SK-N-SH (cell line): ENCODE data around the gene CHIC2. TPM values are rescaled to one million over a fixed set of nuclear protein-coding genes. Genes with fewer than 3 reads are reported as not detected.

Experiments used
- CTCF ChIA-PET: fragments of 300-600, 350-600 bp; formaldehyde crosslinking; extraction: SDS; loops from one replicate; lab custom pipeline; 2021; lab: Yijun Ruan, JAX
- POLR2A ChIA-PET: fragments of 350-600 bp; sonication (Branson Sonifier 250); formaldehyde crosslinking; extraction: SDS; loops from one replicate; lab custom pipeline; 2020; ENCODE audit warnings: antibody characterized with exemption, inconsistent platforms; lab: Yijun Ruan, JAX
- DNase-seq: peaks from one replicate; pipeline ENCODE4 v3.0.0; 2012
- H2AFZ ChIP-seq: fragments of 200-600 bp; sonication (generic); 2 replicates; pipeline ENCODE4 v1.8.1; 2016; ENCODE audit warnings: antibody characterized with exemption, mild to moderate bottlenecking, low read depth
- H3F3A ChIP-seq: fragments of 200-600 bp; sonication (generic); replicated peaks from 2 replicates; pipeline ENCODE3; 2016; ENCODE audit warnings: antibody characterized with exemption, mild to moderate bottlenecking; ENCODE audit not compliant: insufficient read depth
- H3K27ac ChIP-seq, 2 experiments: fragments of 200-500 bp in 1 of 2; fragments of 200-600 bp in 1 of 2; sonication (Bioruptor generic) in 1 of 2; sonication (generic), shearing (Covaris generic) in 1 of 2; 2 replicates each; pipeline versions ENCODE4 v1.5.1 to v1.6.1; 2014 to 2016; ENCODE audit warnings: low read depth in 2 of 2, inconsistent platforms in 1 of 2, low read length in 1 of 2, mild to moderate bottlenecking in 1 of 2, mixed read lengths in 1 of 2
- H3K27me3 ChIP-seq: fragments of 200-600 bp; sonication (generic), shearing (Covaris generic); 2 replicates; pipeline ENCODE4 v1.6.1; 2016; ENCODE audit warnings: mixed run types; ENCODE audit not compliant: insufficient read depth
- H3K36me3 ChIP-seq, 2 experiments: fragments of 200-500 bp in 1 of 2; fragments of 200-600 bp in 1 of 2; sonication (Bioruptor generic) in 1 of 2; sonication (generic) in 1 of 2; replicated peaks in 1 of 2; 2 replicates each; pipeline versions ENCODE3 to v1.5.1; 2014 to 2016; ENCODE audit warnings: low read length in 1 of 2, mild to moderate bottlenecking in 1 of 2; ENCODE audit not compliant: insufficient read depth in 2 of 2, control insufficient read depth in 1 of 2
- H3K4me1 ChIP-seq, 2 experiments: fragments of 200-500 bp in 1 of 2; fragments of 200-600 bp in 1 of 2; sonication (Bioruptor generic) in 1 of 2; sonication (generic), shearing (Covaris generic) in 1 of 2; 2 replicates each; pipeline versions ENCODE4 v1.5.1 to v1.6.1; 2014 to 2016; ENCODE audit warnings: low read depth in 1 of 2, low read length in 1 of 2, mixed run types in 1 of 2; ENCODE audit not compliant: insufficient read depth in 2 of 2, control insufficient read depth in 1 of 2
- H3K4me2 ChIP-seq: fragments of 200-600 bp; sonication (generic), shearing (Covaris generic); 2 replicates; pipeline ENCODE4 v1.6.1; 2017; ENCODE audit warnings: mixed run types
- H3K4me3 ChIP-seq, 2 experiments: fragments of 200-500 bp in 1 of 2; fragments of 200-600 bp in 1 of 2; sonication (Bioruptor generic) in 1 of 2; sonication (generic), shearing (Covaris generic) in 1 of 2; 2 replicates each; pipeline versions ENCODE4 v1.5.1 to v1.8.1; 2014 to 2016; ENCODE audit warnings: low read depth in 2 of 2, inconsistent platforms in 1 of 2, low read length in 1 of 2, mild to moderate bottlenecking in 1 of 2, mixed read lengths in 1 of 2, moderate library complexity in 1 of 2
- H3K79me2 ChIP-seq: fragments of 200-600 bp; sonication (generic); 2 replicates; pipeline ENCODE4 v1.8.1; 2017; ENCODE audit warnings: mild to moderate bottlenecking; ENCODE audit not compliant: insufficient read depth
- H3K9ac ChIP-seq: fragments of 200-600 bp; sonication (generic); 2 replicates; pipeline ENCODE4 v1.6.1; 2017; ENCODE audit warnings: mixed run types
- H3K9me2 ChIP-seq: fragments of 200-600 bp; sonication (generic); 2 replicates; pipeline ENCODE4 v1.6.1; 2017; ENCODE audit warnings: mixed run types
- H3K9me3 ChIP-seq: fragments of 200-600 bp; sonication (generic); 2 replicates; pipeline ENCODE4 v1.6.1; 2017; ENCODE audit warnings: mixed run types, mild to moderate bottlenecking, moderate library complexity
- H4K20me1 ChIP-seq: fragments of 200-600 bp; sonication (generic); 2 replicates; pipeline ENCODE4 v1.6.1; 2017; ENCODE audit warnings: mild to moderate bottlenecking, mixed run types; ENCODE audit not compliant: insufficient read depth
- CHD2 ChIP-seq: fragments of 150-350 bp; IDR thresholded peaks from 2 replicates; pipeline ENCODE4 v1.6.1; 2018; ENCODE audit warnings: low read length; ENCODE audit not compliant: partially characterized antibody
- ELF1 ChIP-seq: IDR thresholded peaks from 2 replicates; pipeline ENCODE4 v1.4.0; 2012
- EP300 ChIP-seq, 2 experiments: IDR thresholded peaks; 2 replicates each; pipeline versions ENCODE4 v1.4.0 to v1.6.1; 2012; ENCODE audit warnings: borderline replicate concordance in 1 of 2, low read depth in 1 of 2, low read length in 1 of 2
- EZH2phosphoT487 ChIP-seq: fragments of 200-600 bp; sonication (generic); IDR thresholded peaks from 2 replicates; pipeline ENCODE4 v1.6.1; 2017; ENCODE audit warnings: low read depth, mixed run types, mild to moderate bottlenecking, antibody characterized with exemption, moderate library complexity, borderline replicate concordance
- MAX ChIP-seq: IDR thresholded peaks from 2 replicates; pipeline ENCODE4 v1.4.0; 2012; ENCODE audit warnings: low read depth
- POLR2AphosphoS5 ChIP-seq: IDR thresholded peaks from 2 replicates; pipeline ENCODE4 v1.6.1; 2012; ENCODE audit warnings: low read depth, low read length
- REST ChIP-seq: IDR thresholded peaks from 2 replicates; pipeline ENCODE4 v1.6.1; 2012; ENCODE audit warnings: mild to moderate bottlenecking, low read depth, low read length, moderate library complexity
- SIN3A ChIP-seq: IDR thresholded peaks from 2 replicates; pipeline ENCODE4 v1.6.1; 2012; ENCODE audit warnings: low read depth, mild to moderate bottlenecking, low read length, moderate library complexity, borderline replicate concordance
- SMC3 ChIP-seq: IDR thresholded peaks from 2 replicates; pipeline ENCODE4 v1.6.1; 2012; ENCODE audit warnings: low read depth, low read length, improper control_type of control experiment
- TEAD4 ChIP-seq: IDR thresholded peaks from 2 replicates; pipeline ENCODE4 v1.4.0; 2012; ENCODE audit warnings: mild to moderate bottlenecking, borderline replicate concordance; ENCODE audit not compliant: insufficient read depth
- USF1 ChIP-seq: IDR thresholded peaks from 2 replicates; pipeline ENCODE4 v1.4.0; 2012; ENCODE audit warnings: low read depth, borderline replicate concordance
- USF2 ChIP-seq: fragments of 150-350 bp; IDR thresholded peaks from 2 replicates; pipeline ENCODE4 v1.6.1; 2017; ENCODE audit warnings: antibody characterized with exemption, low read length, low read depth, borderline replicate concordance
- WGBS: methylation state at CpG from one replicate; pipeline ENCODE4 v1.1.6; 2017; ENCODE audit warnings: low lambda C conversion rate; 5-methylcytosine and 5-hydroxymethylcytosine counted together
- polyA plus RNA-seq, 3 experiments: library from polyadenylated mRNA; depleted of rRNA; stranded (reverse); fragments of >200 nt; gene quantifications; 2 replicates each; pipeline ENCODE4 v1.2.3, GENCODE V29; 2012

CHIC2 gene
- polyA plus RNA-seq, 1 of the 3 experiments (the other 2 are of a cell fraction), result 26.8 TPM

- Histone ChIP-seq H3K4me2 (peak within 1 kb of the TSS; percentile 91), H3F3A (no peaks in the 10 kb centered on the region), H3K4me1 (peaks cover 0 to 22% of the 10 kb centered on the region in 2 experiments; a peak in 1 of 4 replicates), H3K9ac (no peak within 1 kb of the TSS), H3K9me3 (no peaks in the 10 kb centered on the region), H3K36me3 (no peaks in the 10 kb centered on the region), H3K4me3 (peak within 1 kb of the TSS; percentile 51 to 68), H4K20me1 (no peaks in the 10 kb centered on the region), H2AFZ (peak within 1 kb of the TSS; percentile 76; the same call in 1 of the 2 replicates), H3K27me3 (peaks cover 57% of the 10 kb centered on the region), H3K79me2 (no peaks in the 10 kb centered on the region), H3K9me2 (no peaks in the 10 kb centered on the region), H3K27ac (no peak within 1 kb of the TSS)
- WGBS, result 5% methylated on average over 35 of the region's 66 CpGs
- ChIA-PET CTCF (interaction anchor here (1.1 to 1.3 kb wide), 2 partner anchors 133 to 134 kb away, joined by 3 to 5 read pairs; no protein-coding TSS in a partner anchor), POLR2A (no interaction called here)
- TF ChIP-seq CHD2 (no peak), TEAD4 (no peak), EZH2phosphoT487 (peak; percentile 68; the same call in 1 of the 2 replicates), REST (no peak), USF1 (peak; percentile 33; the same call in 1 of the 2 replicates)
- DNase-seq, result peak; percentile 73
Observed at GRCh38 chr4:54099748-54100574, 35.6 kb upstream of the CHIC2 start, which contains the start of gene GSX2. Gene GSX2, plus strand, starts transcription at chr4:54100163. Its CDS starts 182 bp downstream, at chr4:54100345.

GRCh38 chr4:54099287-54099747, 34.9 kb upstream of the CHIC2 start:
- Histone ChIP-seq H3K9me2 (no peaks in the 10 kb centered on the region), H3K4me2 (no peak overlapping the region), H3K4me3 (peak overlapping the region in 1 of 2 experiments; percentile 51; a peak in 1 of 4 replicates), H3K9me3 (no peaks in the 10 kb centered on the region), H3K4me1 (peaks cover 0 to 22% of the 10 kb centered on the region in 2 experiments; a peak in 1 of 4 replicates), H3K27ac (no peak overlapping the region), H3F3A (no peaks in the 10 kb centered on the region), H3K27me3 (peaks cover 57% of the 10 kb centered on the region), H3K9ac (no peak overlapping the region), H3K79me2 (no peaks in the 10 kb centered on the region), H3K36me3 (no peaks in the 10 kb centered on the region), H2AFZ (no peak overlapping the region), H4K20me1 (no peaks in the 10 kb centered on the region)
- 69% methylated on average over 11 of the region's 17 CpGs for WGBS
- TF ChIP-seq POLR2AphosphoS5 (no peak), SMC3 (no peak), SIN3A (no peak), USF2 (no peak), ELF1 (no peak), EZH2phosphoT487 (no peak), EP300 (IDR thresholded peaks at IDR 0.05; ENCODE audit: borderline replicate concordance in 1 of 2, low read depth in 1 of 2, low read length in 1 of 2) (no peak), MAX (no peak)
- DNase-seq, result no peak
- CTCF ChIA-PET, result interaction anchor here (1.1 to 1.3 kb wide), 2 partner anchors 133 to 135 kb away, joined by 3 to 5 read pairs; no protein-coding TSS in a partner anchor
- POLR2A ChIA-PET, result no interaction called here
